Measurements from ENCODE around the gene TRIM63. TPM values are rescaled to one million over a fixed set of nuclear protein-coding genes. Genes with fewer than 3 reads are reported as not detected.
A peak's percentile ranks its signal among the peaks of the same experiment; 100 is the strongest.

TRIM63 gene
- total RNA-seq, 4 donors from 2014 or later = 0.32 to 1.8 TPM; not detected in 2

- peaks cover 16% of the 10 kb centered on the region for H3K27me3 ChIP-seq
- H3K4me3 ChIP-seq = no peak overlapping the region
- 43 to 61% methylated on average over 5 to 9 of the region's 9 CpGs for WGBS, 2 donors (ENCODE audit: low coverage in 1 of 2)
- no peak overlapping the region for H3K27ac ChIP-seq
- TF ChIP-seq CTCF (IDR thresholded peaks at IDR 0.05) (no peak), POLR2AphosphoS5 (IDR thresholded peaks at IDR 0.05) (no peak), EP300 (IDR thresholded peaks at IDR 0.05; ENCODE audit: low read depth) (no peak), POLR2A (IDR thresholded peaks at IDR 0.05) (no peak)
- no peaks in the 10 kb centered on the region for H3K9me3 ChIP-seq
- intact Hi-C loops (cut with DNase I; ENCODE audit: low total_unique reads) (no loop called here), in situ Hi-C loops (cut with MboI; ENCODE audit: low pct_ligation_motif_present in 1 of 4, low pct_unique_long_range_greater_than_20kb in 1 of 4, low sequenced_read_pairs in 3 of 4) (no loop called here)
- DNase-seq = no peak
- peaks cover 0 to 7% (median 4%) of the 10 kb centered on the region in 4 donors for H3K4me1 ChIP-seq
- no peaks in the 10 kb centered on the region for H3K36me3 ChIP-seq
Observed at GRCh38 chr1:26079960-26080814, 12.8 kb upstream of the TRIM63 start.

- Histone ChIP-seq H3K27ac (no peak overlapping the region), H3K4me3 (no peak overlapping the region), H3K36me3 (no peaks in the 10 kb centered on the region), H3K4me1 (peaks cover 0 to 7% (median 4%) of the 10 kb centered on the region in 4 donors), H3K9me3 (no peaks in the 10 kb centered on the region), H3K27me3 (peaks cover 6% of the 10 kb centered on the region)
- WGBS, 2 donors (ENCODE audit: low coverage in 1 of 2) = 71% methylated on average over 1 to 7 of the region's 7 CpGs
- intact Hi-C loops (cut with DNase I; ENCODE audit: low total_unique reads) = no loop called here
- no peak for DNase-seq
- in situ Hi-C loops (cut with MboI; ENCODE audit: low pct_ligation_motif_present in 1 of 4, low pct_unique_long_range_greater_than_20kb in 1 of 4, low sequenced_read_pairs in 3 of 4) = no loop called here
- TF ChIP-seq CTCF (IDR thresholded peaks at IDR 0.05) = no peak
Observed at GRCh38 chr1:26079178-26079563, 11.7 kb upstream of the TRIM63 start.

GRCh38 chr1:26078286-26079177 is 11.1 kb upstream of the TRIM63 start:
- peak; percentile 36 for DNase-seq
- peaks cover 0 to 7% (median 4%) of the 10 kb centered on the region in 4 donors for H3K4me1 ChIP-seq
- intact Hi-C loops (cut with DNase I; ENCODE audit: low total_unique reads) (no loop called here), in situ Hi-C loops (cut with MboI; ENCODE audit: low pct_ligation_motif_present in 1 of 4, low pct_unique_long_range_greater_than_20kb in 1 of 4, low sequenced_read_pairs in 3 of 4) (no loop called here)
- H3K27ac ChIP-seq = no peak overlapping the region
- no peak for TF ChIP-seq POLR2A (IDR thresholded peaks at IDR 0.05)
- TF ChIP-seq EP300 (IDR thresholded peaks at IDR 0.05; ENCODE audit: low read depth) = no peak
- TF ChIP-seq CTCF (IDR thresholded peaks at IDR 0.05) = no peak
- TF ChIP-seq POLR2AphosphoS5 (IDR thresholded peaks at IDR 0.05) = no peak
- 44 to 47% methylated on average over 6 to 8 of the region's 8 CpGs for WGBS, 2 donors (ENCODE audit: low coverage in 1 of 2)
- H3K9me3 ChIP-seq = no peaks in the 10 kb centered on the region
- no peaks in the 10 kb centered on the region for H3K36me3 ChIP-seq
- H3K27me3 ChIP-seq = peaks cover 8% of the 10 kb centered on the region
- no peak overlapping the region for H3K4me3 ChIP-seq

GRCh38 chr1:26077524-26077923 is 10.1 kb upstream of the TRIM63 start:
- intact Hi-C loops (cut with DNase I; ENCODE audit: low total_unique reads) = no loop called here
- no peak for DNase-seq
- in situ Hi-C loops (cut with MboI; ENCODE audit: low pct_ligation_motif_present in 1 of 4, low pct_unique_long_range_greater_than_20kb in 1 of 4, low sequenced_read_pairs in 3 of 4) = no loop called here
- Histone ChIP-seq H3K27me3 (peaks cover 15% of the 10 kb centered on the region), H3K27ac (no peak overlapping the region), H3K4me1 (peaks cover 0 to 7% (median 5%) of the 10 kb centered on the region in 4 donors), H3K4me3 (no peak overlapping the region), H3K36me3 (no peaks in the 10 kb centered on the region), H3K9me3 (no peaks in the 10 kb centered on the region)
- WGBS, 2 donors (ENCODE audit: low coverage in 1 of 2) = 95 to 100% methylated on average over 1 of the region's 1 CpG
- TF ChIP-seq POLR2AphosphoS5 (IDR thresholded peaks at IDR 0.05) = no peak
- TF ChIP-seq CTCF (IDR thresholded peaks at IDR 0.05) = no peak
- TF ChIP-seq EP300 (IDR thresholded peaks at IDR 0.05; ENCODE audit: low read depth) = no peak
